HG02610 (cell line): ENCODE measurements around the gene FAM217A.
"Not testable (repeated sequence)": the region's sequence is repeated elsewhere in the genome, so short reads cannot be mapped to it uniquely, and the experiment has no call there.

Experiments used
- ATAC-seq: cut with Tn5 transposase; IDR thresholded peaks from one replicate; pipeline ENCODE4 v1.9.1; 2021; ENCODE audit warnings: mild to moderate bottlenecking, moderate library complexity; ENCODE audit not compliant: unreplicated experiment

The FAM217A gene

GRCh38 chr6:4078691-4079471 is at the start of gene FAM217A:
TSS of gene FAM217A (minus strand) at chr6:4079137. CDS start at chr6:4077414, 1,723 bp downstream.
- no peak for ATAC-seq

- no peak for ATAC-seq
Observed at GRCh38 chr6:4128072-4128471, 49.1 kb upstream of the FAM217A start.

- ATAC-seq = no peak
Observed at GRCh38 chr6:4125933-4126864, 47.3 kb upstream of the FAM217A start.

GRCh38 chr6:4125500-4125899 is 46.6 kb upstream of the FAM217A start:
- ATAC-seq = no peak

- no peak for ATAC-seq
Observed at GRCh38 chr6:4124351-4124750, 45.4 kb upstream of the FAM217A start.

- no peak for ATAC-seq
Observed at GRCh38 chr6:4115741-4116140, 36.8 kb upstream of the FAM217A start.

- ATAC-seq = no peak
Observed at GRCh38 chr6:4114123-4114522, 35.2 kb upstream of the FAM217A start.

GRCh38 chr6:4113649-4114048 is 34.7 kb upstream of the FAM217A start:
- ATAC-seq = no peak

GRCh38 chr6:4112366-4112765 is 33.4 kb upstream of the FAM217A start:
- no peak for ATAC-seq

GRCh38 chr6:4109363-4109815 is 30.5 kb upstream of the FAM217A start:
- ATAC-seq = not testable (repeated sequence)

GRCh38 chr6:4108561-4109093 is 29.7 kb upstream of the FAM217A start:
- ATAC-seq = no peak

- ATAC-seq = no peak
Observed at GRCh38 chr6:4107873-4108272, 28.9 kb upstream of the FAM217A start.

GRCh38 chr6:4105980-4106536 is 27.1 kb upstream of the FAM217A start:
- no peak for ATAC-seq

GRCh38 chr6:4103929-4104328 is 25.0 kb upstream of the FAM217A start:
- no peak for ATAC-seq

GRCh38 chr6:4102687-4103244 is 23.8 kb upstream of the FAM217A start:
- no peak for ATAC-seq

GRCh38 chr6:4101298-4101697 is 22.4 kb upstream of the FAM217A start:
- no peak for ATAC-seq

- ATAC-seq = no peak
Observed at GRCh38 chr6:4100655-4101054, 21.7 kb upstream of the FAM217A start.

- ATAC-seq = no peak
Observed at GRCh38 chr6:4093288-4093687, 14.4 kb upstream of the FAM217A start.

GRCh38 chr6:4091941-4092340 is 13.0 kb upstream of the FAM217A start:
- no peak for ATAC-seq

GRCh38 chr6:4090043-4090442 is 11.1 kb upstream of the FAM217A start:
- ATAC-seq = not testable (repeated sequence)

GRCh38 chr6:4088704-4089103 is 9.8 kb upstream of the FAM217A start:
- no peak for ATAC-seq
